CD4-positive, alpha-beta T cell treated with Interleukin-6 for 4 hours (primary cell): ENCODE results near the gene TSPAN33.

Source experiments
- DNase-seq: peaks from one replicate; pipeline ENCODE4 v3.0.0-alpha.2; 2020; ENCODE audit warnings: mixed read lengths

The TSPAN33 gene

GRCh38 chr7:129136887-129137642 lies 7.4 kb upstream of the TSPAN33 start:
- DNase-seq: no peak

GRCh38 chr7:129143724-129144094 lies 798 bp upstream of the TSPAN33 start:
- no peak for DNase-seq

GRCh38 chr7:129144834-129145668 lies 544 bp downstream of the TSPAN33 start:
- peak; percentile 32 for DNase-seq

GRCh38 chr7:129146237-129146979 lies 1.9 kb downstream of the TSPAN33 start:
- DNase-seq: no peak

- DNase-seq: no peak
Observed at GRCh38 chr7:129147731-129148130, 3.2 kb downstream of the TSPAN33 start.

- no peak for DNase-seq
Observed at GRCh38 chr7:129149511-129149910, 5.0 kb downstream of the TSPAN33 start.

GRCh38 chr7:129150199-129150996 lies 5.9 kb downstream of the TSPAN33 start:
- DNase-seq: no peak

- DNase-seq: no peak
Observed at GRCh38 chr7:129157651-129158050, 13.1 kb downstream of the TSPAN33 start.

GRCh38 chr7:129159539-129159938 lies 15.0 kb downstream of the TSPAN33 start:
- DNase-seq: no peak

GRCh38 chr7:129160161-129160905 lies 15.8 kb downstream of the TSPAN33 start:
- no peak for DNase-seq

- DNase-seq: no peak
Observed at GRCh38 chr7:129161524-129162225, 17.2 kb downstream of the TSPAN33 start.

- no peak for DNase-seq
Observed at GRCh38 chr7:129162732-129163131, 18.2 kb downstream of the TSPAN33 start.

GRCh38 chr7:129163875-129164544 lies 19.5 kb downstream of the TSPAN33 start:
- DNase-seq: peak; percentile 13

- no peak for DNase-seq
Observed at GRCh38 chr7:129166745-129167144, 22.2 kb downstream of the TSPAN33 start.

- no peak for DNase-seq
Observed at GRCh38 chr7:129167817-129168216, 23.3 kb downstream of the TSPAN33 start.

- DNase-seq: no peak
Observed at GRCh38 chr7:129168231-129169021, 23.9 kb downstream of the TSPAN33 start.

GRCh38 chr7:129169171-129169671 lies 24.7 kb downstream of the TSPAN33 start:
- DNase-seq: peak; percentile 58

- peak; percentile 19 for DNase-seq
Observed at GRCh38 chr7:129169686-129170440, 25.4 kb downstream of the TSPAN33 start.
